ENCODE results near the gene TFRC.
"Not testable (repeated sequence)": the region's sequence is repeated elsewhere in the genome, so short reads cannot be mapped to it uniquely, and the experiment has no call there.

TFRC gene

GRCh38 chr3:196081834-196082618 lies at the start of gene TFRC:
Gene TFRC (minus strand): TSS chr3:196082090. CDS start chr3:196077099, 4,991 bp downstream.
- Mint-ChIP-seq H3K27me3 (no peaks in the 10 kb centered on the region), H3K4me1 (peaks cover 51% of the 10 kb centered on the region), H3K9me3 (no peaks in the 10 kb centered on the region), H3K27ac (peak within 1 kb of the TSS; percentile 96), H3K4me3 (peak within 1 kb of the TSS; percentile 98), H3K36me3 (no peaks in the 10 kb centered on the region)
- peak; percentile 97 for ATAC-seq

- Mint-ChIP-seq H3K36me3 (no peaks in the 10 kb centered on the region), H3K4me1 (peaks cover 17% of the 10 kb centered on the region), H3K4me3 (no peak overlapping the region), H3K27me3 (no peaks in the 10 kb centered on the region), H3K9me3 (no peaks in the 10 kb centered on the region), H3K27ac (peak overlapping the region; percentile 80)
- ATAC-seq, result no peak
These were observed 46.4 kb upstream of the TFRC start for GRCh38 chr3:196128172-196128843.

GRCh38 chr3:196127308-196128040 lies 45.6 kb upstream of the TFRC start:
- Mint-ChIP-seq H3K4me3 (no peak overlapping the region), H3K27me3 (no peaks in the 10 kb centered on the region)
- no peak for ATAC-seq

GRCh38 chr3:196124608-196125007 lies 42.7 kb upstream of the TFRC start:
- no peak overlapping the region for H3K4me3 Mint-ChIP-seq
- H3K27me3 Mint-ChIP-seq, result no peaks in the 10 kb centered on the region
- no peaks in the 10 kb centered on the region for H3K9me3 Mint-ChIP-seq
- no peak for ATAC-seq
- H3K36me3 Mint-ChIP-seq, result no peaks in the 10 kb centered on the region
- H3K27ac Mint-ChIP-seq, result no peak overlapping the region
- H3K4me1 Mint-ChIP-seq, result peaks cover 50% of the 10 kb centered on the region

More at GRCh38 chr3:196127308-196128040, 45.6 kb upstream of the TFRC start:
- H3K27ac Mint-ChIP-seq, result peak overlapping the region; percentile 80
- peaks cover 26% of the 10 kb centered on the region for H3K4me1 Mint-ChIP-seq
- no peaks in the 10 kb centered on the region for H3K36me3 Mint-ChIP-seq
- H3K9me3 Mint-ChIP-seq, result no peaks in the 10 kb centered on the region

- Mint-ChIP-seq H3K36me3 (no peaks in the 10 kb centered on the region), H3K4me3 (no peak overlapping the region), H3K4me1 (peaks cover 64% of the 10 kb centered on the region), H3K9me3 (no peaks in the 10 kb centered on the region), H3K27ac (peak overlapping the region; percentile 61), H3K27me3 (no peaks in the 10 kb centered on the region)
- no peak for ATAC-seq
These were observed 40.8 kb upstream of the TFRC start for GRCh38 chr3:196122688-196123046.

- no peaks in the 10 kb centered on the region for H3K9me3 Mint-ChIP-seq
- no peaks in the 10 kb centered on the region for H3K27me3 Mint-ChIP-seq
- H3K4me3 Mint-ChIP-seq, result no peak overlapping the region
- peaks cover 60% of the 10 kb centered on the region for H3K4me1 Mint-ChIP-seq
- H3K27ac Mint-ChIP-seq, result peak overlapping the region; percentile 61
- no peak for ATAC-seq
- no peaks in the 10 kb centered on the region for H3K36me3 Mint-ChIP-seq
These were observed 40.3 kb upstream of the TFRC start for GRCh38 chr3:196122021-196122687.

GRCh38 chr3:196121066-196121465 lies 39.2 kb upstream of the TFRC start:
- Mint-ChIP-seq H3K4me1 (peaks cover 51% of the 10 kb centered on the region), H3K27ac (no peak overlapping the region)
- no peak for ATAC-seq

GRCh38 chr3:196120291-196120951 lies 38.5 kb upstream of the TFRC start:
- Mint-ChIP-seq H3K9me3 (no peaks in the 10 kb centered on the region), H3K4me3 (no peak overlapping the region), H3K27ac (peak overlapping the region; percentile 59), H3K4me1 (peaks cover 51% of the 10 kb centered on the region), H3K27me3 (no peaks in the 10 kb centered on the region), H3K36me3 (no peaks in the 10 kb centered on the region)
- no peak for ATAC-seq

More at GRCh38 chr3:196121066-196121465, 39.2 kb upstream of the TFRC start:
- Mint-ChIP-seq H3K4me3 (no peak overlapping the region), H3K36me3 (no peaks in the 10 kb centered on the region), H3K27me3 (no peaks in the 10 kb centered on the region), H3K9me3 (no peaks in the 10 kb centered on the region)

- H3K9me3 Mint-ChIP-seq, result no peaks in the 10 kb centered on the region
- ATAC-seq, result peak; percentile 68
- H3K4me3 Mint-ChIP-seq, result no peak overlapping the region
- no peaks in the 10 kb centered on the region for H3K27me3 Mint-ChIP-seq
- H3K4me1 Mint-ChIP-seq, result peaks cover 60% of the 10 kb centered on the region
- H3K36me3 Mint-ChIP-seq, result no peaks in the 10 kb centered on the region
- no peak overlapping the region for H3K27ac Mint-ChIP-seq
These were observed 35.9 kb upstream of the TFRC start for GRCh38 chr3:196117809-196118208.

- Mint-ChIP-seq H3K27ac (no peak overlapping the region), H3K9me3 (no peaks in the 10 kb centered on the region), H3K4me1 (peaks cover 55% of the 10 kb centered on the region), H3K27me3 (no peaks in the 10 kb centered on the region), H3K4me3 (no peak overlapping the region), H3K36me3 (no peaks in the 10 kb centered on the region)
- peak; percentile 73 for ATAC-seq
These were observed 33.8 kb upstream of the TFRC start for GRCh38 chr3:196115678-196116083.

- H3K27ac Mint-ChIP-seq, result peak overlapping the region; percentile 89
These were observed 30.1 kb upstream of the TFRC start for GRCh38 chr3:196111939-196112386.

GRCh38 chr3:196108075-196108743 lies 26.3 kb upstream of the TFRC start:
- H3K4me1 Mint-ChIP-seq, result peaks cover 18% of the 10 kb centered on the region
- H3K36me3 Mint-ChIP-seq, result no peaks in the 10 kb centered on the region

More at GRCh38 chr3:196111939-196112386, 30.1 kb upstream of the TFRC start:
- no peaks in the 10 kb centered on the region for H3K36me3 Mint-ChIP-seq
- peak; percentile 84 for ATAC-seq
- peaks cover 30% of the 10 kb centered on the region for H3K4me1 Mint-ChIP-seq
- no peaks in the 10 kb centered on the region for H3K9me3 Mint-ChIP-seq
- H3K27me3 Mint-ChIP-seq, result no peaks in the 10 kb centered on the region
- H3K4me3 Mint-ChIP-seq, result peak overlapping the region; percentile 44

GRCh38 chr3:196104707-196105106 lies 22.8 kb upstream of the TFRC start:
- not testable (repeated sequence) for H3K9me3 Mint-ChIP-seq, ATAC-seq, H3K4me1 Mint-ChIP-seq, H3K4me3 Mint-ChIP-seq, H3K27me3 Mint-ChIP-seq, H3K27ac Mint-ChIP-seq, H3K36me3 Mint-ChIP-seq

More at GRCh38 chr3:196108075-196108743, 26.3 kb upstream of the TFRC start:
- no peaks in the 10 kb centered on the region for H3K27me3 Mint-ChIP-seq
- peak overlapping the region; percentile 24 for H3K27ac Mint-ChIP-seq
- no peaks in the 10 kb centered on the region for H3K9me3 Mint-ChIP-seq
- ATAC-seq, result no peak
- no peak overlapping the region for H3K4me3 Mint-ChIP-seq

- not testable (repeated sequence) for H3K4me3 Mint-ChIP-seq, H3K36me3 Mint-ChIP-seq, H3K27me3 Mint-ChIP-seq, ATAC-seq, H3K9me3 Mint-ChIP-seq
- H3K27ac Mint-ChIP-seq, result peak overlapping the region; percentile 93
- peaks cover 40% of the 10 kb centered on the region for H3K4me1 Mint-ChIP-seq
These were observed 16.6 kb upstream of the TFRC start for GRCh38 chr3:196098365-196098980.
